Hypothalamus (tissue), 51 donors: ENCODE measurements around the gene RPL28.

Source experiments
- DNase-seq, 51 donors: peaks; one replicate each; lab custom pipeline; 2025; lab: John Stamatoyannopoulos, UW

The RPL28 gene

DNA sequence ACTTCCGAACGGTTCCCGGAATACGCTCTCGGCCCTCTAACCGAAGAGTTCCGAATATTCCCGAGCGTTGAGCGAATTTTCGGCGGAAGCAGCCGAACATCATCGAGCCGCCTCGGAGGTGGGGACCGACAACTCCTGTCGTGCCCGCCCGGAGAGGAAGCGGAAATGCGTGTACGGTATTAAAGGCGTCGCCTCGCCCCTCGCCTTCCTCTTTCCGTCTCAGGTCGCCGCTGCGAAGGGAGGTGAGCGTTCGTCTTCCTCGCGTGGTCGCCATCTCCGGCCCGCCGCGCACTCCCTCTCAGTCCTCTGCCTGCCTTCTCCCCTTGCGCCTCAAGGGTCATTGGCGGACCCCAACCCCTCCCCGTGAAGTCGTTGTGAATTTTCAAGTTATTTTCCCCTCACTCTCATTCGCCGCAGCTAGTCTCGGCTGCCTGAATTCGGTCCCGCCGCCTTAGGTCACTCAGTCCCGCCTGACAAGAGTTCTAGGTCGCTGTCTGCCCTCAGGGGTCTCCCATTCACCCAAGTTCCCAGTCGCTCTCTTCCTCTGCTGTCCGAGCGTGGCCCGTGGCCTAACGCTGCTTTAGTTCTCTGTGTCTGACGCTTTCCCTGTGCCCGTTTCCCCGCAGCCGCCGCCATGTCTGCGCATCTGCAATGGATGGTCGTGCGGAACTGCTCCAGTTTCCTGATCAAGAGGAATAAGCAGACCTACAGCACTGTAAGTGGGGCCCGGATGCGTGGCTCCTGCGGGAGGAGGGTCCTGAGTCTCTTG lies at the start of gene RPL28:
Gene RPL28 (plus strand): TSS at position 209 of the 769 bp plus-strand sequence. CDS start 426 bp downstream, at position 635.
- peak in 50 of 51 donors; percentile 42 to 100 (median 97) for DNase-seq

DNA sequence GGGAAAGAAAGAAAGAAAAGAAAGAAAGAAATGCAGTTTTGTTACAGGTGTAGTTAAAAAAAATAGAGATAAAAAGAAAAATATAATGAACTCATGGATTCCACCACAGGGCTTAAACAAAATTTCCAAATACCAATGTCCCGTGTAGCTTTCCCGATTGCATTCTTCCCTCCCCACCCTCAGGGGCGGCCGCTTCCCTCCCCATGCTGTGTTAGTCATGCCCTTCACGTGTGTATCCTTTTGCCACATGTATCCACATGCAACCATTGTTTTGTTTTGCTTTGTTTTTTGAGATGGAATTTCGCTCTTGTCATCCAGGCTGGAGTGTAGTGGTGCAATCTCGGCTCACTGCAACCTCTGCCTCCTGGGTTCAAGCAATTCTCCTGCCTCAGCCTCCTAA lies 49.6 kb upstream of the RPL28 start:
- no peak for DNase-seq

DNA sequence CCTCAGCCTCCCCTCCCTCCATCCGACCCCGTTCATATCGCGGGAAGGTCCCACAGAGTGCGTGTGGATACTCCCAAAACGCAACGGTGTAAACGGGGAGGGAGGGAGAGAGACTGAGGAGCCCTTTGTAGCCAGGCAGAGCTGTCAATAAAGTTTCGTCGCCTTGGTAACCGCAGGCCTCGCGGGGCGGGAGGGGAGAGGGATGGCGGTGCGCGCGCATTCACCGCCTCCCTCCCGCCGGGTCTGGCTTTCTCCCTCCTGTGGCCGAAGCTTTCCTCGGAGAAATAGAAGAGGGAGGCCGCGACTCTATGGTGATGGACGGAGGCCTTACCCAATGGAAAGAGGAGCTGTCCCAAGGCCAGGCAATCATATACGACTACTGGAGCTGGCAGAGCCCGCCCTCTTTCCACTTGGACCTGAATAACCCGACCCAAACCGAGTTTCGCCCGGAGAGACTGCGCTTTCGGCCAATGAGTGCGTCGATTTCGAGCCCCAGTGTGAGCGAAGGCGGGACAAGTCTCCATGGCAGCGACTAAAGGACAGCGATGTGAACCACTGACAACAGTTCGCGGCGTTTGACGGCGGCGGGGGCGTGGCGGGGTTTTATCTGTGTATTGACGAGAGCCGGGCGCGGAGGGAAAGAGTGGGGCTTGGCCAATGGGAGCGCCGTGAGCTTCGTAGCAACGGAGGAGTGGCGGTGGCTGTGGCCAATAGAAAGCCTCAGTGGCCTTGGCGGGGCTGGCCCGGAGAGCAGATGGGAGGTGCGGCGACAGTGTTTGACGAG lies 46.4 kb upstream of the RPL28 start, which contains the start of gene KMT5C:
Gene KMT5C (plus strand): TSS at position 772 of the 784 bp plus-strand sequence. CDS start 2,061 bp downstream, outside the sequence.
- DNase-seq = peak; percentile 96 to 100 (median 100)

DNA sequence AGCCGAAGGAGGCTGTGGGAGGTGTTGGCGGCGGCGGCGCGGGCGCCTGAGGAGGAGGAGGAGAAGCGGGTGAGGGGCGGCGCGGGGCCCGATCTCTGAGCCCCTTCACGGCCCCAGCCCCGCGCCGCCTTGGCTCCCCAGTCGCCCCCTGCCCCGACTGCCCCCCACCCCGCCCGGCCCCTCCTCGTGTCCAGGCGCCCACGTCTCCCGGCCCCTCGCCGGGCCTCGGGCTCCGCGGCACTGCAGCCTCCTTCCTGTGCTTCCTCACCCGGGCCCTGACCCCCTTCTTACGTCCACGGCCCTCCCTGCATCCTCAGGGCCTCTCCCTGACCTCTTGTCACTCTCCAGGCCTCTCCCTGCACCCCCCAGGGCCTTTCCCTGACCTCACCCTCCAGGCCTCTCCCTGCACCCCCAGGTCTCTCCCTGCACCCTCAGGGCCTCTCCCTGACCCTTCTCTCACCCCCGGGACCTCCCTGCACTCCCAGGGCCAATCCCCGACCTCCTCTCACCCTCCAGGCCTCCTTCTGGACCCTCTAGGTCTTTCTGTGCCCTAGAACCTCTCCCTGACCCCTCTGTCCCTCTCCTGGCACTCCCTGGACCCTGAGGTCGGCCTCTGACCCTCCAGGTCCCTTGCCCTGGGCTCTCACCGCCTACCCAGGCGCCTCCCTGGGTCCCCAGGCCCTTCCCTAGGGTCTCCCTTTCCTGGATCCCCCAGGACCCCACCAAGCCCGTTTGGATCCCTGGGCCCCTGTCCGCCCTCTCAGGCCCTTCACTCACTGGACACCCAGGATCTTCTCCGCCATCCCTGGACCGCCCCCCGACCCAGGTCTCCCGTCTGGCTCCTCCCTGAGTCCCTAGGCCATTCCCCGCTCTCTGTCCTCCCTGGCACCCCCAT lies 45.6 kb upstream of the RPL28 start:
- peak in 3 of 51 donors; percentile 6 to 67 (median 38) for DNase-seq

DNA sequence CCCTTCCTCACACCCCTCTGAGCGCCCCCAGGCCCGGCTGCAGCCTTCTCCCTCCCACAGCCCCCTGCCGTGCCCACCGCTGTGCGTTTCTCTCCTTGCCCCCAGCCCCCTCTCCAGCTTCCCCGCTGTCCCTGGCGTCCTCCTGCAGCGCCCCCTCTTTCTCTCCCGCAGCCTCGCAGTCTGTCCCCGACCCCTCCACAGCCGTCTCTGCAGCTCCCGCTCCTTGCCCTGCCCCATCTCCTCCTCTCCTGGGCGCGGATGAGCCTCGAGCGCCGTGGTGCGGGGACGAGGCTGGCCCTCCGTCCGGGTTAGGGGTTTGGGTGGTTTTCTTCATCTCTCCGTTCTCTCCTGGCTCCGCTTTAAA lies 45.0 kb upstream of the RPL28 start:
- peak in 3 of 51 donors; percentile 22 to 28 (median 23) for DNase-seq

DNA sequence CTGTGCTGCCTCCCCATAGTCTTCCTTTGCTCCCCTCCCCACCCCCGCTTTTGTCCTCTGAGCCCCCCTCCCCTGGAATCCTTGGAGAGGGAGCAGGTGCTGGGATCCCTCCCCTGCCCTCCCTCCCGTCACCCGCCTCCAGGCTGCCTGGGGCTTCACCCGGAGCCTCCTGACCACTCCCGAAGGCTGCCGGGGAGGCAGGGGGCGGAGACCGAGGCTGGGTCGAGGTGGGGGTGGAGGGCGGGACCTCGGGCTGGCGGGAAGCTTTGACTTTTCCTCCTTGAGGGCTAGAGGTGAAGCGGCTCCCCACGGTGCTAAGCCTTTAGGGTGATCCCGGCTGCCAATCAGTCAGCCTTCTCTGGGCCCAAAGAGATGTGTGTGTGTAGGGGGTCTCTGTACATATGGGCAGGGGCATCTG lies 44.6 kb upstream of the RPL28 start:
- DNase-seq = peak in 35 of 51 donors; percentile 9 to 72 (median 35)

DNA sequence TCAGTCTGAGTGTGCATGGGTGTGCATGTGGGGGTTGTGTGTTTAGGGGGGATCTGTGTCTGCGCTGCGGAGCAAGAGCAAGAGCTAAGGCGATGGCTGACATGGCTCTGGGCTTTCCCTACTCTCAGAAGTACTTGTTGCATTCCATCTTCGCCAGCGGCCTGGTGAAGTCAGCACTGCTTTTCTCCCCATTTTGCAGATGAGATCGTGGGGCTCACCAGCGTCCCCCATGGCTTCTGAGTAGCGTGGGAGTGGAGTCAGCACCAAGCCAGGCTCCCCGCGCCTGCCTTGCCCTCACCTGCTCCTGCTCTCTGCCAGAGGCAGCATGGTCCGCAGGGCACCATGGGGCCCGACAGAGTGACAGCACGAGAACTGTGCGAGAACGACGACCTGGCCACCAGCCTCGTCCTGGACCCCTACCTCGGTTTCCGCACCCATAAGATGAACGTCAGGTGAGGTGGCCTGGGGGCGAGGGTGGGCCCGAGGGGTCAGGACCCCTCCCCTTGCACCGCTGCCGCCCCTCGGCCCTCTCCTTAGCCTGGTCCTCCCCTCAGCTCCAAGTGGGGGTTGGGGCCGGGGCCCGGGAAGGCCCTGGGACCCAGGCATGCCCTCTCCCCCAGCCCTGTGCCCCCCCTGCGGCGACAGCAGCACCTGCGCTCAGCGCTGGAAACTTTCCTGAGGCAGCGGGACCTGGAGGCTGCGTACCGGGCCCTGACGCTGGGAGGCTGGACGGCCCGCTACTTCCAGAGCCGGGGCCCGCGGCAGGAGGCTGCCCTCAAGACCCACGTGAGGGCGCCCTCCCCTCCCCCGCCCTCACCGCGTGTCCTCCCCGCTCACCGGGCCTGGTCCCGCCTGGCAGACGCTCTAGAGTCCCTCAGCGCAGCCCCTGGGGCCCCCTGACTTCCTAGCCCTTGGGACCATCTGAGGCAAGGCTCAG lies 43.9 kb upstream of the RPL28 start:
- no peak for DNase-seq

DNA sequence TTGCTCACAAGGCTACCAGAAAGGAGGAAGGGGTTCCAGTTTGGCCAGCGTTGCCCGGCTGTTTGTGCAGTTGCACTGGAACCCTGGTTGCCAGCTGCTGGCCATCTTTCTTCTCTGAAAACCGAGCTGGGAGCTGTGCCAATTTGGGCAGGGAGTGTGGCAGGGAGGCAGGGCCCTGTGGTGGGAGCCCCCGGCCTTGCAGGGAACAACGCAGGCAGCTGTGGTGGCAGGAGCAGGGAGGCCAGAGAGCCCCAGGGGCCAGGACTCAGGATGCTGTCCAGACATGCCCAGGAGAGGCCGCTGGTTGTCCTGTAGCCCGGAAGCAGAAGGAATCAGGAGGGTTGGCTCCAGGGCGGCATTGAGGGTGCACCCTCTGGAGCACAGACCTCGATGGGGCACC lies 41.3 kb upstream of the RPL28 start:
- DNase-seq = peak in 36 of 51 donors; percentile 2 to 71 (median 47)

DNA sequence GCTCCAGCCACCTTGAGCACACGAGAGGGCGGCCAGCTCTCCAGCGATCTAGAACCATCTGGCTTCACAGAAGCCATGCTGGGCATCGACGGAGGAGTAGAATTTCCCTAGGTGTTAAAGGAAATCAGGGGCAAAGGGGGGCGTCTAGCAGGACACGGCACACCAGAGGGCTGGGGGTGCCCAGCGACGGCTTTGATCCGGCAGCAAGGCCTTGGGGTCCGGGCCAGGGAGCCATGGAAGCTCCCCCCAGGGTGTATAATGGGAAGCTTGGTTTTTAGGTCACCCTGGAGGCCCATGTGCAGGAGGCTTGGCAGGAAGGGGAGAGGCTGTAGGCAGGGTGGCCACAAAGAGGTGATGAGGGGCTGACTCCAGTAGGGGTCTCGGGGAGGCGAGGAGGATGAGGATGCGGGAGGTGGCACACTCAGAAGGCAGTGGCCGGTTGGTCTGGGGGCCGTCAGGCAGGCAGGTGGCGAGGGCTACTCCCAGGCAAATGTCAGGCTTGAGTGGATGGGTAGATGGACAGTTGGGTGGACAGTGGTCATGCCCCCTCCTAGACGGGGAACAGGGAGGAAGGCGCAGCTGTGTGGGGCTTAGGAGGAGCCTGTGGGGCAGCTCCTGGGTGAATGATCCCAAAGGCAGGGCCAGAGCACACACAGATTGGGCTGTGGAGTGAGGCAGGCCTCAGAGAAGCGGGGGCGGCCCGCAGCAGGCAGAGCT lies 40.5 kb upstream of the RPL28 start:
- no peak for DNase-seq

DNA sequence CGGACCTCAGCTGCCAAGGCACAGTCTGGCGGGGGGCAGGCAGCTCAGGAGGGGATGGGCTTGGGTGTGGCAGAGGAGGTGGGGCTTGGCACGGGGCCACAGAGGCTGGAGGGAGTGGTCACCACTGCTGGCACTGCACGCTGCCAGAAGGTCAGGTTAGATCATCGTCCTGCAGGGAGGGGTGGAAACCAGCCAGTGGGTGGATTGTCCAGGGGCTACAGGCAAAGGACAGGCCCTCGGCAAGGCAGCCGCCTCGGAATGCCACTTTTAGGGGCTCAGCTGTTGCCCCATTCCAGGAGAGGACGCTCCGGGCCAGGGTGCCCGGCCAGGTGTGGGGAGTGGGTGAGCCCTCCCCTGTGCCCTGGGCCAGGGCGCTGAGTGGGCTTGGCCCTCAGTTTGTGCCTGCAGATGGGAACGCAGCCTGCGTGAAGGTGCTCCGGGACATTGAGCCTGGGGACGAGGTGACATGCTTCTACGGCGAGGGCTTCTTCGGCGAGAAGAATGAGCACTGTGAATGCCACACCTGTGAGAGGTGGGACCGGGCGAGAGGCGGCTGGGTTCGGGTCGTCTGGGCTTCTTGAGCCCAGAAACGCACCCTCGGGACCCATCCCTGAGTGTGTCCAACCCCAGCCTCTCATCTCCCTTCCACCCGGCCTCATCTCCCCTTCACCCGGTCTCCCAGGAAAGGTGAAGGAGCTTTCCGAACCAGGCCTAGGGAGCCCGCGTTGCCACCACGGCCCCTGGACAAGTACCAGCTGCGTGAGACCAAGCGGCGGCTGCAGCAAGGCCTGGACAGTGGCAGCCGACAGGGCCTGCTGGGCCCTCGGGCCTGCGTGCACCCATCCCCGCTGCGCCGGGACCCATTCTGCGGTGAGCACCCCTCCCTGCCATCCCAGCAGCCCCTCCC lies 39.7 kb upstream of the RPL28 start:
- peak in 1 of 51 donors; percentile 4 for DNase-seq

DNA sequence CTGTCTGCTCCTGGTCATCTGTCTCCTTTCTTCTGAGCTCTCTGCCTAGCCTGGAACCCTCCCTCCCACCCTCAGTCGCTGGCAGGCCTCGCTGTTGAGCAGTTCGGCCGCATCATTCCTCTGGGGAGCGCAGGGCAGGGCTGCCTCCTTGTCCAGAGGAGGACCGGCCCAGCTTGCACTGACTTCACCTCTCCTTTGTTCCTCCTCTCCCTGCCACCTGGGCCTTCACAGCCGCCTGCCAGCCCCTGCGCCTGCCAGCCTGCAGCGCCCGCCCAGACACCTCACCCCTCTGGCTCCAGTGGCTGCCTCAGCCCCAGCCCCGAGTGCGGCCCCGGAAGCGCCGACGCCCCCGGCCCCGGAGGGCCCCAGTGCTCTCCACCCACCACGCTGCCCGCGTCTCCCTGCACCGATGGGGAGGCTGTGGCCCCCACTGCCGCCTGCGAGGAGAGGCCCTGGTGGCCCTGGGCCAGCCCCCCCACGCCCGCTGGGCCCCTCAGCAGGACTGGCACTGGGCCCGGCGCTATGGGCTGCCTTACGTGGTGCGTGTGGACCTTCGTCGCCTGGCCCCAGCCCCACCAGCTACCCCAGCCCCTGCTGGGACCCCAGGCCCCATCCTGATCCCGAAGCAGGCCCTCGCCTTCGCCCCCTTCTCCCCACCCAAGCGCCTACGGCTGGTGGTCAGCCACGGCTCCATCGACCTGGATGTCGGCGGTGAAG lies 38.8 kb upstream of the RPL28 start:
- no peak for DNase-seq

DNA sequence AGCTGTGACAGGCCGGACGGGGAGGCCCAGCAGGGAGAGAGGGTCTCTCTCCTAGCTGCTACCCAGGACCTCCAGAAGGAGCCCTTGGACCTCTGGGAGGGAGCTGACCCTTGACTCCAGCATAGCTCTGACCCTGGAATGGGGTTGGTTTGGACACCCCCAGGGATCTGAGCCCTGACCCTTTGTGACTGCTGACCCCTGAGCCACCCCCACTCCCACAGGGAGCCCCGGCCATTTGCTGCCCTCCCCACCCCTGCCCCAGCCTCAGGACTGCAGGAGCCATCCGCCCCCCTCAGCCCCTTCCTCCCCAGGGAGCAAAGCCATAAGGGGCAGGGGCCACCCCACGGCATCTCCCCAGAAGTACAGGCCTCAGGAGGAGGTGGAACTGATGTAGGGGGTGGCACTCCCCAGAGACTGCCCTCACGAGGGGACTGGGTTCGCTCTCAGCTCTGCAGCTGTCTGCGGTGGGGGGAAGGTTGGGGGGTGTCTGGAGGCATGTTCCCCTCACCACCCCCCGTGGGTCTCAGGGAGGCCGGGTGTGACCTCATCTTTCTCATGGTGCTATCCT lies 38.2 kb upstream of the RPL28 start:
- no peak for DNase-seq

DNA sequence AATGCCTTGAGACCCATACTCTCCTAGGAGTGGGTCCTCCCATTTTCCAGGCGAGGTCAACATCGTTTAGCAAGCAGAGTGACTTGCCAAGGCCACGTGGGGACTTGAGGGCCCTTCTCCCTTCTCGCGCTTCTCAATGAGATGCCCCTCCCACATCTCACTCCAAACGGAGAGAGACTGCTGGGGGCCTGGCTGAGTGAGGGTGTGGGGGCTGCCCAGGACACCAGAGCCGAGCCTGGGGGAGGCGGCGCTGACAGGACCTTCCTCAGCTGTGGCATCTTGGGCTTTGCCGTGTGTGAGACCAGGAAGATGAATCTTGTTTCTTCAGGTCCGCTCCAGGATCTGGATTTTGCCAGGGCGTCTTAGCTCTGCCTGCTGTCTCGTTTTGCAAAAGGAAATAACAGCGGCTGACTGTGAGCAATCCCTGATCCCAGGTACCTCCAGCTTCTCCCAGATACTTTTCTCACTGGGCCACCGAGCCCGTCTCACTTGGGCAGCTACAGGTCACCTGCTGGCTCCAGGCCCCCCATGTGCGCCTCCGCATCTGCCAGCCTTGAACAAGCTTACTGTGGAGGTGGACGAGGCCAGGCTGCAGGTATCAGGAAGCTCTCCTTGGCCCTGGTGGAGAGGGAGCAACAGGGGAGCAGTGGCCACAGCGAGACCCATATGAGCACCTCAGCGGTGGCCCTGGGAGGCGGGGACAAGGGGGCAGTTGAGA lies 37.3 kb upstream of the RPL28 start:
- DNase-seq = peak in 1 of 51 donors; percentile 9

DNA sequence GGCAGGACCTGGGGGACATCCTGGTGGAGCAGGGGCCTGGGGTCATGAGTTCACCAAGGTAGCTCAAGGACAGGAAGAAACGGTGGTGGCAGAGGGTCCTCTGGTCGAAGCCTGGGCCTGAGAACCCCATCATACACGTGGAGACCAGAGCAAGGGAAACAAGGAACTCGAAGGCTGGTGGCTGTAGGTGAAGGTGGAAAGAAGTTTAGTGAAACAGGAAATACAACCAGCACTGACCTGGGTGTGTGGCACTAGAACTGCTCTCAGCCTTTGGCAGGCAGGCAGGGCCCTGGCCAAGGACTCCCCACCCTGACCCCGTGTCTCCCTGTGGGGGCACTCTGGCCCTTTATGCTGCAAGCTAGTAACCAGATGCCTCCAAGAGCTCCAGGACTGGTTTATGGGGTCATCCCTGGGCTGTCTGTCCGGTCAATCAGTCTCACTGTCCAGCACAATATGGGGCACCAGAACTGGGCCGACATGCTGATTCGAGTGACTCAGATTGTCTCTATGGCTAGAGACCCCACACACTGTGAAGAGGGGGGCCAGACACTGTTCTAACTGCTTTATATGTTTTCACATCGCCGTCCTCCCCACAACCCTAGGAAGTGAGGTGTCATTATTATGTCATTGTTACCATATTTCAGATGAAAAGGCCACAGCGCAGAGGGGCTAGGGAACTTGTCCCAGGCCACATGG lies 35.0 kb upstream of the RPL28 start:
- no peak for DNase-seq

DNA sequence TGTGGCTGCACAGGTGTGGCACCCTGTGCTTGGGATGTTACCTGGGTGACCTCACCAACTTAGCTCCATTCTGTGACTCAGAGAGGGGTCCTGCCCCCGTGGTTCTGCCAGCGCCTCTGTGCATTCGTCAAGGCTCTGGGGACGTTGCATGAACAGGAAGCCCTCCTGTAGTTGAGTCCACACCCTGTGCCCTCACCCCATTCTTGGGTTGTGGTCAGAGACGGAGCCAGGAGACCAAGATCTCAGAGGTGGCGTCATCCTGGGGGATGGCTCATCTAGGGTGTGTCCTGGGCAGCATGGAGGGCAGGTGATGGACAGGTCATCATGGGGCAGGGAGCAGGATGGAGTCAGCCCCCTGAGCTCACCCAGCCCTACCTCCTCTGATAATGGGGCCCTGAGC lies 33.7 kb upstream of the RPL28 start:
- no peak for DNase-seq
